ENCODE measurements around the gene PUS10.

GRCh38 chr2:60907329-60907728 is 110.7 kb downstream of the PUS10 start:
- TF ChIP-seq CTCF (IDR thresholded peaks at IDR 0.05) = no peak
- no peak for TF ChIP-seq POLR2A (IDR thresholded peaks at IDR 0.05)
- no peak for TF ChIP-seq POLR2AphosphoS5 (IDR thresholded peaks at IDR 0.05)
- no peak for TF ChIP-seq EP300 (IDR thresholded peaks at IDR 0.05)
